ENCODE data around the gene RBM43. TPM values are rescaled to one million over a fixed set of nuclear protein-coding genes. Genes with fewer than 3 reads are reported as not detected.

The RBM43 gene
- total RNA-seq, 4 donors from 2014 or later, result 0.51 to 1.9 (median 0.92) TPM

DNA sequence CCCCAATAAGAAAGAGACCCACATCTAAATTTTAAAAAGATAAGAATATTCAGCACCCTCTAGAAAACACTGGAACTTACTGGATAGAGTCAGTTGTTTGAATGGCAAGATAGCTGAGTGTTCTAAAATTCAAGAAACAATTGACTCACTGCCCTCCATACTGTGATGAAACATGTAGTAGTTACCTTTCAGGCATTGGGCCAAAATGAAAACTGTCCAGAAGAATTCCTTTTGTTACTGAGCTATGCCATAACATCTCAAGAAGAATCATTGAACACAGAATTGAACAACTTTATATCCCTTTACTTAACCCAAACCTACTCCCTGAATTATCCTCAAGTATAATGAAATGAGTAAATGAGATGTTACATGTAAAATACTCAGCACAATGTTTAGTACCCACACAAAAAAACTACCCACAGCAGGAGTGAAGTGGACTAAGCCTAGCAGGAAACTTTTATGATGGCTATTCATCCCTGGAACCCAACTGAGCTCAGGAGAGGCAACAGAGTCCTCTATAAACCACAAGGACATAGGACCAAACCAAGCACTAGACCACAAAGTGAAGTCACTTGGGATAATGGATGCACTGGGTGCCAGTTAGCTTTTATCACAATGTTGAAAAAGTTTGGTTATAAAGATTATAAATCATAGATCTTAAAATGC is 32.7 kb downstream of the RBM43 start:
- DNase-seq (no peak), ATAC-seq (no peak)
- Histone ChIP-seq H3K9me3 (no peaks in the 10 kb centered on the region), H3K4me3 (no peak overlapping the region), H3K27ac (no peak overlapping the region), H3K4me1 (no peaks in the 10 kb centered on the region), H3K27me3 (no peaks in the 10 kb centered on the region), H3K36me3 (no peaks in the 10 kb centered on the region)
- in situ Hi-C loops (cut with MboI; ENCODE audit: low sequenced_read_pairs in 4 of 4), result no loop called here
- intact Hi-C loops (cut with DNase I; ENCODE audit: low total_unique reads), result no loop called here
- no peak for TF ChIP-seq POLR2A (IDR thresholded peaks at IDR 0.05)
- TF ChIP-seq, protein P1, sequence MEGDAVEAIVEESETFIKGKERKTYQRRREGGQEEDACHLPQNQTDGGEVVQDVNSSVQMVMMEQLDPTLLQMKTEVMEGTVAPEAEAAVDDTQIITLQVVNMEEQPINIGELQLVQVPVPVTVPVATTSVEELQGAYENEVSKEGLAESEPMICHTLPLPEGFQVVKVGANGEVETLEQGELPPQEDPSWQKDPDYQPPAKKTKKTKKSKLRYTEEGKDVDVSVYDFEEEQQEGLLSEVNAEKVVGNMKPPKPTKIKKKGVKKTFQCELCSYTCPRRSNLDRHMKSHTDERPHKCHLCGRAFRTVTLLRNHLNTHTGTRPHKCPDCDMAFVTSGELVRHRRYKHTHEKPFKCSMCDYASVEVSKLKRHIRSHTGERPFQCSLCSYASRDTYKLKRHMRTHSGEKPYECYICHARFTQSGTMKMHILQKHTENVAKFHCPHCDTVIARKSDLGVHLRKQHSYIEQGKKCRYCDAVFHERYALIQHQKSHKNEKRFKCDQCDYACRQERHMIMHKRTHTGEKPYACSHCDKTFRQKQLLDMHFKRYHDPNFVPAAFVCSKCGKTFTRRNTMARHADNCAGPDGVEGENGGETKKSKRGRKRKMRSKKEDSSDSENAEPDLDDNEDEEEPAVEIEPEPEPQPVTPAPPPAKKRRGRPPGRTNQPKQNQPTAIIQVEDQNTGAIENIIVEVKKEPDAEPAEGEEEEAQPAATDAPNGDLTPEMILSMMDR (IDR thresholded peaks at IDR 0.05 in 4 of 5, conservative IDR thresholded peaks at IDR 0.05 in 1 of 5), result no peak

DNA sequence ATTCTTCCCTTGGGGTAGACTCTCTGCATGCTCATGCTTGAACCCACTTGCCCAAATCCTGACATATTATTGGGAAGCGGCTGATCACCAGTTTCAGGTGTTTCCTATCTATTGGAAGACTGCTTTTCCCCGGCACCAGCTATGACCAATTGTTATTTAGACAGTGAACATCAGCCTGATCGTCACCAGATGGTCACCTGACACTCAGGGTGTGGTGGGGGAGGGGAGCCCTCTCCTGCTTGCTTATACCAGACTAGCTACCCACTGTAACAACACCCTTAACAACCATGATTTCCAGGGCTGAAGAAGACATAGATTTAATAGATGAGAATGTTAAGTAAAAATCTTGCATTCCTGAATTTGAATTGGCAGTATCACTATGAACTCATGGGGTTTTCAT is 44.3 kb downstream of the RBM43 start:
- intact Hi-C loops (cut with DNase I; ENCODE audit: low total_unique reads), result no loop called here
- ATAC-seq, result no peak
- no peaks in the 10 kb centered on the region for H3K27me3 ChIP-seq
- no peak overlapping the region for H3K4me3 ChIP-seq
- in situ Hi-C loops (cut with MboI; ENCODE audit: low sequenced_read_pairs in 4 of 4), result no loop called here
- no peaks in the 10 kb centered on the region for H3K9me3 ChIP-seq
- DNase-seq, result no peak
- H3K27ac ChIP-seq, result no peak overlapping the region
- H3K36me3 ChIP-seq, result no peaks in the 10 kb centered on the region
- no peaks in the 10 kb centered on the region for H3K4me1 ChIP-seq
- TF ChIP-seq POLR2A (IDR thresholded peaks at IDR 0.05), result no peak
- TF ChIP-seq, protein P1 (IDR thresholded peaks at IDR 0.05 in 4 of 5, conservative IDR thresholded peaks at IDR 0.05 in 1 of 5), result no peak

DNA sequence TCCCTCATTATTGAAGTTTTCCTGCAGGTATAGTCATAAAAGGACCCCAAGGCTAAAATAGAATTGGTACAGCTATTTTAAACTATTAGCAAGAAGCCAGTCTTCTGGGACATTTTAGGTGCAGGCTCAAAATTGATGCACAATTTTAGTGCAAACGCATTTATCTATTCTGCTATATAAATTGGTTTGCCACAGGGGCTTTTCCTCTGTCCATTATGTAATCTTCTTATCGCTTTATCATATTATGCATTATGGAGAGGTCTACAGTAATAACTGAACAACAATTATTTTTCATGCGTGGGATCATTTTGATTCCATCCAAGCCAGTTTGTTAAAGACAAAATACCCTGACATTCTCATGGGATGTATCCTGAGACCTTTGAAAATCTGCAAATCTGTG is 54.6 kb downstream of the RBM43 start:
- DNase-seq, result no peak
- no peaks in the 10 kb centered on the region for H3K27me3 ChIP-seq
- H3K4me3 ChIP-seq, result no peak overlapping the region
- no peak for ATAC-seq
- no peaks in the 10 kb centered on the region for H3K9me3 ChIP-seq
- TF ChIP-seq, protein P1 (IDR thresholded peaks at IDR 0.05 in 4 of 5, conservative IDR thresholded peaks at IDR 0.05 in 1 of 5), result no peak
- no peak for TF ChIP-seq POLR2A (IDR thresholded peaks at IDR 0.05)
- H3K27ac ChIP-seq, result no peak overlapping the region
- no peaks in the 10 kb centered on the region for H3K4me1 ChIP-seq
- intact Hi-C loops (cut with DNase I; ENCODE audit: low total_unique reads), result no loop called here
- in situ Hi-C loops (cut with MboI; ENCODE audit: low sequenced_read_pairs in 4 of 4), result no loop called here
- no peaks in the 10 kb centered on the region for H3K36me3 ChIP-seq

DNA sequence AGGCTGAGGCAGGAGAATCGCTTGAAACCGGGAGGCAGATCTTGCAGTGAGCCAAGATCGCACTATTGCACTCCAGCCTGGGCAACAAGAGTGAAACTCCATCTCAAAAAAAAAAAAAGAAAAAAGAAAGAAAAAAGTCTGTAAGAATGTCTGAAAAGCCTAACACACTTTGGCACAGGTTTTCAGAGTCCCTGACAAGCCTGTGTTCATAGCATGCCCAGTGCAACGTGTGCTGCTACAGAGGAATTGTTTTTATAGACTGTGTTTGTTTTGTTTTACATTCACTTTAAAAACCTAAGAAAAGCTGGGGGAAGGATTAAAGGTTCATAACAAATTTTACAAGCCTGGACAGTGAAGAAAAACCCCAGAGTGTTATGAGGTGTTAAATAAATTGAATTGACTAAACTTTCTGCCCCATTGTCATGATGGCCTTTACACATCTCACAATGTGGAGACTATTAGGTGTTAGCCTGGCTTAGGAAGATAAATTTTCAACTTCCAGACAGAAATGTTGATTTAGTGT is 55.2 kb downstream of the RBM43 start:
- Histone ChIP-seq H3K27ac (no peak overlapping the region), H3K4me3 (no peak overlapping the region), H3K4me1 (no peaks in the 10 kb centered on the region), H3K9me3 (no peaks in the 10 kb centered on the region), H3K27me3 (no peaks in the 10 kb centered on the region), H3K36me3 (no peaks in the 10 kb centered on the region)
- no peak for DNase-seq
- in situ Hi-C loops (cut with MboI; ENCODE audit: low sequenced_read_pairs in 4 of 4), result no loop called here
- TF ChIP-seq POLR2A (IDR thresholded peaks at IDR 0.05), result no peak
- TF ChIP-seq, protein P1 (IDR thresholded peaks at IDR 0.05 in 4 of 5, conservative IDR thresholded peaks at IDR 0.05 in 1 of 5), result no peak
- intact Hi-C loops (cut with DNase I; ENCODE audit: low total_unique reads), result no loop called here
- ATAC-seq, result no peak

DNA sequence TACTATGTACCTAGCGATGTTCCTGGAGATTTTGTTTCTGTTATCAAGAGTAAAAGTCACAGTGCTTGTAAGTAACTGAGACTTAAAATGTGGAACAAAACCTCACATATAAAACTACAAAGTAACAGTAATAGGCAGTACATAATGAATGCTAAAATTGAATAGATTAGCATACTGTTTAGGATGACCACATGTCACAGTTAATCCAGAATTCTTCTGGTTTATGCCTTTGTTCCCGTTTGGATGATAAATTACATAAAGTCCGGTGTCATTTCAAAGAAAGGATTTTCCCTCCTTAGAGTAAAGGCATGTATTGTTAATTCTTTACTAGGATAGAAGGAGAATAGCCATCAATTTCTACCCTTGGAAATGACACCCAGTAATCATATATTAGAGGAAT is 56.1 kb downstream of the RBM43 start:
- no peaks in the 10 kb centered on the region for H3K27me3 ChIP-seq
- no peaks in the 10 kb centered on the region for H3K9me3 ChIP-seq
- ATAC-seq (no peak), DNase-seq (no peak)
- H3K4me1 ChIP-seq, result no peaks in the 10 kb centered on the region
- TF ChIP-seq, protein P1 (IDR thresholded peaks at IDR 0.05 in 4 of 5, conservative IDR thresholded peaks at IDR 0.05 in 1 of 5), result no peak
- TF ChIP-seq POLR2A (IDR thresholded peaks at IDR 0.05), result no peak
- intact Hi-C loops (cut with DNase I; ENCODE audit: low total_unique reads) (no loop called here), in situ Hi-C loops (cut with MboI; ENCODE audit: low sequenced_read_pairs in 4 of 4) (no loop called here)
- H3K36me3 ChIP-seq, result no peaks in the 10 kb centered on the region
- no peak overlapping the region for H3K27ac ChIP-seq
- no peak overlapping the region for H3K4me3 ChIP-seq
